Glutamatergic neuron (in vitro differentiated cells): ENCODE results near the gene SP6. TPM values are rescaled to one million over a fixed set of nuclear protein-coding genes. Genes with fewer than 3 reads are reported as not detected.
A peak's percentile ranks its signal among the peaks of the same experiment; 100 is the strongest.

Source experiments
- DNase-seq: peaks from one replicate; pipeline ENCODE4 v3.0.0; 2022
- H3K27ac Mint-ChIP-seq: one replicate; pipeline ENCODE4 v1.8.0; 2020; ENCODE audit warnings: mild to moderate bottlenecking, mixed read lengths, inconsistent platforms; ENCODE audit not compliant: unreplicated experiment
- H3K27me3 Mint-ChIP-seq: one replicate; pipeline ENCODE4 v1.8.0; 2020; ENCODE audit warnings: mild to moderate bottlenecking, moderate library complexity, mixed read lengths, inconsistent platforms; ENCODE audit not compliant: unreplicated experiment
- H3K36me3 Mint-ChIP-seq: one replicate; pipeline ENCODE4 v1.8.0; 2020; ENCODE audit warnings: mild to moderate bottlenecking, mixed read lengths, inconsistent platforms; ENCODE audit not compliant: unreplicated experiment
- H3K4me1 Mint-ChIP-seq: one replicate; pipeline ENCODE4 v1.8.0; 2020; ENCODE audit warnings: mild to moderate bottlenecking, low read depth, mixed read lengths, inconsistent platforms; ENCODE audit not compliant: unreplicated experiment
- H3K4me3 Mint-ChIP-seq: one replicate; pipeline ENCODE4 v1.8.0; 2020; ENCODE audit warnings: mild to moderate bottlenecking, mixed read lengths, inconsistent platforms; ENCODE audit not compliant: unreplicated experiment
- H3K9me3 Mint-ChIP-seq: one replicate; pipeline ENCODE4 v1.8.0; 2020; ENCODE audit warnings: mild to moderate bottlenecking, moderate library complexity, mixed read lengths, inconsistent platforms; ENCODE audit not compliant: unreplicated experiment
- total RNA-seq: library from RNA; stranded (reverse); fragmentation: NEBNext Ultra II Directional; extraction: Animal tissue kit (Norgen Biotek cat#: 25700); gene quantifications from one replicate; pipeline ENCODE4 v1.2.1, GENCODE V29; 2021; ENCODE audit not compliant: unreplicated experiment
- TF ChIP-seq, protein P1 (sequence below): fragments of 200-600 bp; sonication (generic); IDR thresholded peaks from one replicate; pipeline ENCODE4 v1.5.0; 2021; ENCODE audit not compliant: partially characterized antibody, unreplicated experiment

Gene SP6
- total RNA-seq, 1 donor from 2014 or later, result 1.7 TPM

GRCh38 chr17:47821031-47821423 is 29.9 kb downstream of the SP6 start:
- H3K36me3 Mint-ChIP-seq, result no peaks in the 10 kb centered on the region
- TF ChIP-seq, protein P1, sequence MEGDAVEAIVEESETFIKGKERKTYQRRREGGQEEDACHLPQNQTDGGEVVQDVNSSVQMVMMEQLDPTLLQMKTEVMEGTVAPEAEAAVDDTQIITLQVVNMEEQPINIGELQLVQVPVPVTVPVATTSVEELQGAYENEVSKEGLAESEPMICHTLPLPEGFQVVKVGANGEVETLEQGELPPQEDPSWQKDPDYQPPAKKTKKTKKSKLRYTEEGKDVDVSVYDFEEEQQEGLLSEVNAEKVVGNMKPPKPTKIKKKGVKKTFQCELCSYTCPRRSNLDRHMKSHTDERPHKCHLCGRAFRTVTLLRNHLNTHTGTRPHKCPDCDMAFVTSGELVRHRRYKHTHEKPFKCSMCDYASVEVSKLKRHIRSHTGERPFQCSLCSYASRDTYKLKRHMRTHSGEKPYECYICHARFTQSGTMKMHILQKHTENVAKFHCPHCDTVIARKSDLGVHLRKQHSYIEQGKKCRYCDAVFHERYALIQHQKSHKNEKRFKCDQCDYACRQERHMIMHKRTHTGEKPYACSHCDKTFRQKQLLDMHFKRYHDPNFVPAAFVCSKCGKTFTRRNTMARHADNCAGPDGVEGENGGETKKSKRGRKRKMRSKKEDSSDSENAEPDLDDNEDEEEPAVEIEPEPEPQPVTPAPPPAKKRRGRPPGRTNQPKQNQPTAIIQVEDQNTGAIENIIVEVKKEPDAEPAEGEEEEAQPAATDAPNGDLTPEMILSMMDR, result no peak
- peak overlapping the region; percentile 93 for H3K4me3 Mint-ChIP-seq
- H3K4me1 Mint-ChIP-seq, result peaks cover 11% of the 10 kb centered on the region
- peaks cover 10% of the 10 kb centered on the region for H3K27me3 Mint-ChIP-seq
- H3K27ac Mint-ChIP-seq, result no peak overlapping the region
- no peaks in the 10 kb centered on the region for H3K9me3 Mint-ChIP-seq
- DNase-seq, result peak; percentile 34

GRCh38 chr17:47820033-47820789 is 30.8 kb downstream of the SP6 start:
- Mint-ChIP-seq H3K27ac (no peak overlapping the region), H3K27me3 (peaks cover 10% of the 10 kb centered on the region), H3K36me3 (no peaks in the 10 kb centered on the region), H3K9me3 (no peaks in the 10 kb centered on the region), H3K4me1 (peaks cover 11% of the 10 kb centered on the region), H3K4me3 (no peak overlapping the region)
- DNase-seq, result peak; percentile 15
- TF ChIP-seq, protein P1, result no peak

DNA sequence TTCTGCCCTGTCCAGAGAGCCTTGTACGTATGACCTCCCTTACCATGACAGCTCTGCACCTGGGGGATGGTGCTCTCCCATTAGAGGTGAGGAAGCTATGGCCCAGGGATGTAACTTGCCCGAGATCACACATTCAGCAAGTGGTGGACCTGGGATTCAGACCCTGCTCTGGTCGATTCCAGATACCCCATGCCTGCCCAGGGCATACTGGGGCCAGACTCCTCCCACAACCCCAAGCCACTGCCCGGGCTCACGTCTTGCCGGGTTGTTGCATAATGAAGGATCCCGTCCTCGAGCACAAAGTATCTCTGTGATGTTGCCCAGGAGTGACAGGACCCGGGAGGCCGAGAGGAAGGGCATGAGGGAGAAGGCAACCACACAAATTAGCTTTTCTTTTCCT is 31.5 kb downstream of the SP6 start:
- Mint-ChIP-seq H3K9me3 (no peaks in the 10 kb centered on the region), H3K4me3 (no peak overlapping the region), H3K36me3 (no peaks in the 10 kb centered on the region), H3K4me1 (peaks cover 11% of the 10 kb centered on the region), H3K27me3 (peaks cover 12% of the 10 kb centered on the region), H3K27ac (no peak overlapping the region)
- DNase-seq, result peak; percentile 3
- TF ChIP-seq, protein P1, result no peak

- H3K27me3 Mint-ChIP-seq, result peaks cover 12% of the 10 kb centered on the region
- H3K9me3 Mint-ChIP-seq, result no peaks in the 10 kb centered on the region
- H3K4me3 Mint-ChIP-seq, result no peak overlapping the region
- DNase-seq, result peak; percentile 2
- TF ChIP-seq, protein P1, result no peak
- no peak overlapping the region for H3K27ac Mint-ChIP-seq
- H3K4me1 Mint-ChIP-seq, result peaks cover 11% of the 10 kb centered on the region
- no peaks in the 10 kb centered on the region for H3K36me3 Mint-ChIP-seq
Measured at GRCh38 chr17:47818002-47818695, 32.8 kb downstream of the SP6 start.

DNA sequence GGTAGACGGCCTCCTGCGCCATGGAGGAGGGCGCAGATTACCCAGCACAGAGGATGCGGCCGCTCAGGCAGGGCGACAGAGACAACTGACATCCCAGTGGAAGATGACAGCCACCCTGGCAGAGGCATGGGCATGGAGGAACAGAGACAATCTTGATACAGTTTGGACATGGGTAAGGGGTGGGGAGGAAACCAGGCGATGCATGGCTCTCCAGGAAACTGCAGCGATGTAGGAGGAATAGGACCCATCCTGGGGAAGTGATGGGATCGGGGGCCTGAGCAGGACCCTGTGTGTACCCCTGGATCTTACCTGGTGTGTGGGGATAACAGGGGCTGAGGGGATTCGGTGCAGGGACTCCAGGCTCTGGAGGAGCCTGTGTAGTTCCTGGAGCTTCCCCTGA is 34.0 kb downstream of the SP6 start:
- no peak for DNase-seq
- Mint-ChIP-seq H3K4me3 (no peak overlapping the region), H3K4me1 (peaks cover 5% of the 10 kb centered on the region), H3K9me3 (no peaks in the 10 kb centered on the region), H3K27ac (no peak overlapping the region), H3K36me3 (no peaks in the 10 kb centered on the region), H3K27me3 (peaks cover 13% of the 10 kb centered on the region)
- TF ChIP-seq, protein P1, result no peak
